HepG2 (cell line): ENCODE measurements around the gene DNAJC5. TPM values are rescaled to one million over a fixed set of nuclear protein-coding genes. Genes with fewer than 3 reads are reported as not detected.
A peak's percentile ranks its signal among the peaks of the same experiment; 100 is the strongest.

Source experiments
- AGO1 ChIP-seq: fragments of 200-400 bp; formaldehyde crosslinking; IDR thresholded peaks from 2 replicates; pipeline ENCODE4 v1.6.1; 2017; ENCODE audit warnings: mild to moderate bottlenecking, low read depth, low read length, moderate library complexity; ENCODE audit not compliant: poor library complexity, severe bottlenecking
- FOXK2 ChIP-seq: fragments of 450-650 bp; IDR thresholded peaks from 2 replicates; pipeline ENCODE4 v1.6.1; 2016
- HNRNPK ChIP-seq: fragments of 200-400 bp; formaldehyde crosslinking; IDR thresholded peaks from 2 replicates; pipeline ENCODE4 v1.6.1; 2018; ENCODE audit warnings: low read length, low read depth, moderate library complexity, mild to moderate bottlenecking; ENCODE audit not compliant: poor library complexity, severe bottlenecking
- ISX ChIP-seq: sonication (generic); formaldehyde crosslinking; conservative IDR thresholded peaks from 2 replicates; pipeline ENCODE4 v1.5.0; 2020; ENCODE audit warnings: missing genetic modification reagents
- JUND ChIP-seq: sonication (generic); formaldehyde crosslinking; IDR thresholded peaks from 2 replicates; pipeline ENCODE4 v1.8.0; 2022; ENCODE audit warnings: mild to moderate bottlenecking, missing genetic modification reagents
- MXD4 ChIP-seq: IDR thresholded peaks from 2 replicates; pipeline ENCODE4 v1.6.1; 2016; ENCODE audit warnings: mild to moderate bottlenecking, missing biosample characterization, missing genetic modification reagents
- POLR2A ChIP-seq, 2 experiments: IDR thresholded peaks; 2 replicates each; pipeline ENCODE4 v1.6.1; 2011; ENCODE audit warnings: low read depth in 2 of 2, low read length in 2 of 2, mild to moderate bottlenecking in 1 of 2, moderate library complexity in 1 of 2; ENCODE audit not compliant: insufficient read depth in 1 of 2
- RARG ChIP-seq: sonication (generic); formaldehyde crosslinking; IDR thresholded peaks from 2 replicates; pipeline ENCODE4 v1.4.0; 2020; ENCODE audit warnings: low read depth, mild to moderate bottlenecking, missing genetic modification reagents
- SNAPC2 ChIP-seq: sonication (generic); formaldehyde crosslinking; IDR thresholded peaks from 2 replicates; pipeline ENCODE4 v1.8.1; 2022; ENCODE audit warnings: mild to moderate bottlenecking, missing genetic modification reagents
- SP140L ChIP-seq: sonication (generic); formaldehyde crosslinking; IDR thresholded peaks from 2 replicates; pipeline ENCODE4 v1.4.0; 2020; ENCODE audit warnings: missing genetic modification reagents, borderline replicate concordance
- TMF1 ChIP-seq: sonication (generic); formaldehyde crosslinking; IDR thresholded peaks from 2 replicates; pipeline ENCODE4 v1.8.1; 2022; ENCODE audit warnings: low read depth, missing genetic modification reagents
- XRCC5 ChIP-seq: fragments of 200-400 bp; formaldehyde crosslinking; optimal IDR thresholded peaks from 2 replicates; pipeline ENCODE3; 2017; ENCODE audit warnings: mild to moderate bottlenecking, low read length
- ZBTB7B ChIP-seq: sonication (generic); formaldehyde crosslinking; IDR thresholded peaks from 2 replicates; pipeline ENCODE4 v1.4.0; 2020; ENCODE audit warnings: missing genetic modification reagents
- ZFP62 ChIP-seq: sonication (generic); formaldehyde crosslinking; IDR thresholded peaks from 2 replicates; pipeline ENCODE4 v1.4.0; 2020; ENCODE audit warnings: missing genetic modification reagents
- ZIK1 ChIP-seq: sonication (generic); formaldehyde crosslinking; IDR thresholded peaks from 2 replicates; pipeline ENCODE4 v1.5.0; 2020; ENCODE audit warnings: mild to moderate bottlenecking, low read depth, missing genetic modification reagents, borderline replicate concordance
- ZNF281 ChIP-seq: sonication (generic); formaldehyde crosslinking; IDR thresholded peaks from 2 replicates; pipeline ENCODE4 v1.4.0; 2020; ENCODE audit warnings: missing genetic modification reagents, borderline replicate concordance
- polyA plus RNA-seq, 8 experiments: library from polyadenylated mRNA; depleted of rRNA in 3 of 8; stranded (reverse) in 7 of 8; unstranded in 1 of 8; fragments of >200 nt; fragmentation: Illumina TruSeq in 4 of 8; extraction: Trizol in 4 of 8; gene quantifications; 2 replicates each; pipeline versions ENCODE4 v1.2.1 to v1.2.3, GENCODE V29; 2011 to 2016; ENCODE audit warnings: low read depth in 4 of 8, missing spikeins in 1 of 8, mixed read lengths in 1 of 8; ENCODE audit not compliant: insufficient read depth in 1 of 8
- total RNA-seq, 5 experiments: library from RNA; depleted of rRNA; stranded (reverse); fragments of >200 nt; fragmentation: Illumina TruSeq; extraction: Trizol; gene quantifications; 2 replicates each; pipeline ENCODE4 v1.2.3, GENCODE V29; 2016; ENCODE audit warnings: low read depth in 1 of 5
- TF ChIP-seq, protein P1 (sequence below): sonication (generic); formaldehyde crosslinking; IDR thresholded peaks from 2 replicates; pipeline ENCODE4 v1.8.1; 2023; ENCODE audit warnings: missing genetic modification reagents, mild to moderate bottlenecking, borderline replicate concordance
- TF ChIP-seq, protein P2 (sequence below): sonication (generic); formaldehyde crosslinking; IDR thresholded peaks from 2 replicates; pipeline ENCODE4 v1.4.0; 2020; ENCODE audit warnings: missing genetic modification reagents; ENCODE audit errors: not compliant biosample characterization
- TF ChIP-seq, protein P3 (sequence below): sonication (generic); formaldehyde crosslinking; IDR thresholded peaks from 2 replicates; pipeline ENCODE4 v1.4.0; 2020; ENCODE audit warnings: missing genetic modification reagents
- TF ChIP-seq, protein P4 (sequence below): sonication (generic); formaldehyde crosslinking; IDR thresholded peaks from 2 replicates; pipeline ENCODE4 v1.4.0; 2020; ENCODE audit warnings: missing genetic modification reagents

Gene DNAJC5
- total and polyA plus RNA-seq, 2 of the 13 experiments (the other 11 are each of a cell fraction or from before 2014, with no cell fraction given), result 42.8 to 64.5 TPM

- TF ChIP-seq, protein P1, sequence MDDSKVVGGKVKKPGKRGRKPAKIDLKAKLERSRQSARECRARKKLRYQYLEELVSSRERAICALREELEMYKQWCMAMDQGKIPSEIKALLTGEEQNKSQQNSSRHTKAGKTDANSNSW (CRISPR knock-in tag), result no peak
- no peak for TF ChIP-seq TMF1 (CRISPR knock-in tag)
- TF ChIP-seq POLR2A (IDR thresholded peaks at IDR 0.05; ENCODE audit: insufficient read depth in 1 of 2, low read depth in 2 of 2, low read length in 2 of 2), result peak in 1 of 2 experiments; percentile 19; a peak in 1 of 4 replicates
- TF ChIP-seq, protein P2, sequence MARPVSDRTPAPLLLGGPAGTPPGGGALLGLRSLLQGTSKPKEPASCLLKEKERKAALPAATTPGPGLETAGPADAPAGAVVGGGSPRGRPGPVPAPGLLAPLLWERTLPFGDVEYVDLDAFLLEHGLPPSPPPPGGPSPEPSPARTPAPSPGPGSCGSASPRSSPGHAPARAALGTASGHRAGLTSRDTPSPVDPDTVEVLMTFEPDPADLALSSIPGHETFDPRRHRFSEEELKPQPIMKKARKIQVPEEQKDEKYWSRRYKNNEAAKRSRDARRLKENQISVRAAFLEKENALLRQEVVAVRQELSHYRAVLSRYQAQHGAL, result no peak
- no peak for TF ChIP-seq FOXK2
- TF ChIP-seq, protein P3, sequence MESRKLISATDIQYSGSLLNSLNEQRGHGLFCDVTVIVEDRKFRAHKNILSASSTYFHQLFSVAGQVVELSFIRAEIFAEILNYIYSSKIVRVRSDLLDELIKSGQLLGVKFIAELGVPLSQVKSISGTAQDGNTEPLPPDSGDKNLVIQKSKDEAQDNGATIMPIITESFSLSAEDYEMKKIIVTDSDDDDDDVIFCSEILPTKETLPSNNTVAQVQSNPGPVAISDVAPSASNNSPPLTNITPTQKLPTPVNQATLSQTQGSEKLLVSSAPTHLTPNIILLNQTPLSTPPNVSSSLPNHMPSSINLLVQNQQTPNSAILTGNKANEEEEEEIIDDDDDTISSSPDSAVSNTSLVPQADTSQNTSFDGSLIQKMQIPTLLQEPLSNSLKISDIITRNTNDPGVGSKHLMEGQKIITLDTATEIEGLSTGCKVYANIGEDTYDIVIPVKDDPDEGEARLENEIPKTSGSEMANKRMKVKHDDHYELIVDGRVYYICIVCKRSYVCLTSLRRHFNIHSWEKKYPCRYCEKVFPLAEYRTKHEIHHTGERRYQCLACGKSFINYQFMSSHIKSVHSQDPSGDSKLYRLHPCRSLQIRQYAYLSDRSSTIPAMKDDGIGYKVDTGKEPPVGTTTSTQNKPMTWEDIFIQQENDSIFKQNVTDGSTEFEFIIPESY, result no peak
- no peak for TF ChIP-seq SP140L (CRISPR knock-in tag)
- peak; percentile 57 for TF ChIP-seq AGO1
- no peak for TF ChIP-seq ISX
- TF ChIP-seq HNRNPK, result peak; percentile 23
- TF ChIP-seq ZNF281 (CRISPR knock-in tag), result no peak
- TF ChIP-seq RARG (CRISPR knock-in tag), result no peak
- no peak for TF ChIP-seq ZBTB7B
- no peak for TF ChIP-seq SNAPC2 (CRISPR knock-in tag)
- no peak for TF ChIP-seq JUND (CRISPR knock-in tag)
- TF ChIP-seq, protein P4, sequence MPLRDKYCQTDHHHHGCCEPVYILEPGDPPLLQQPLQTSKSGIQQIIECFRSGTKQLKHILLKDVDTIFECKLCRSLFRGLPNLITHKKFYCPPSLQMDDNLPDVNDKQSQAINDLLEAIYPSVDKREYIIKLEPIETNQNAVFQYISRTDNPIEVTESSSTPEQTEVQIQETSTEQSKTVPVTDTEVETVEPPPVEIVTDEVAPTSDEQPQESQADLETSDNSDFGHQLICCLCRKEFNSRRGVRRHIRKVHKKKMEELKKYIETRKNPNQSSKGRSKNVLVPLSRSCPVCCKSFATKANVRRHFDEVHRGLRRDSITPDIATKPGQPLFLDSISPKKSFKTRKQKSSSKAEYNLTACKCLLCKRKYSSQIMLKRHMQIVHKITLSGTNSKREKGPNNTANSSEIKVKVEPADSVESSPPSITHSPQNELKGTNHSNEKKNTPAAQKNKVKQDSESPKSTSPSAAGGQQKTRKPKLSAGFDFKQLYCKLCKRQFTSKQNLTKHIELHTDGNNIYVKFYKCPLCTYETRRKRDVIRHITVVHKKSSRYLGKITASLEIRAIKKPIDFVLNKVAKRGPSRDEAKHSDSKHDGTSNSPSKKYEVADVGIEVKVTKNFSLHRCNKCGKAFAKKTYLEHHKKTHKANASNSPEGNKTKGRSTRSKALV (CRISPR knock-in tag), result no peak
- no peak for TF ChIP-seq XRCC5
- TF ChIP-seq MXD4 (CRISPR knock-in tag), result no peak
- no peak for TF ChIP-seq ZIK1 (CRISPR knock-in tag)
- TF ChIP-seq ZFP62 (CRISPR knock-in tag), result no peak
These were observed 49.4 kb downstream of the DNAJC5 start (continued) for GRCh38 chr20:63944078-63944941.
